GM23338 (cell line): ENCODE measurements around the gene FIBP. TPM values are rescaled to one million over a fixed set of nuclear protein-coding genes. Genes with fewer than 3 reads are reported as not detected.

Experiments
- ATAC-seq: fragments of 200-7000 bp; cut with Tn5 transposase; 3 replicates; pipeline ENCODE4 v1.9.1; 2020
- DNase-seq: peaks from one replicate; pipeline ENCODE4 v3.0.0-alpha.2; 2015; ENCODE audit warnings: low spot score
- H2AFZ ChIP-seq: fragments of 200-600 bp; sonication (generic); 2 replicates; pipeline ENCODE4 v1.8.0; 2016; ENCODE audit warnings: antibody characterized with exemption, mild to moderate bottlenecking, moderate library complexity
- H3F3A ChIP-seq: fragments of 200-600 bp; sonication (generic); replicated peaks from 2 replicates; pipeline ENCODE4 v1.8.0; 2017; ENCODE audit warnings: antibody characterized with exemption, mixed run types, low read depth
- H3K27ac ChIP-seq: fragments of 200-600 bp; sonication (generic); 2 replicates; pipeline ENCODE4 v1.6.1; 2016; ENCODE audit warnings: low read depth
- H3K27me3 ChIP-seq: fragments of 200-600 bp; sonication (generic); 2 replicates; pipeline ENCODE4 v1.8.0; 2016; ENCODE audit warnings: mild to moderate bottlenecking, mixed run types, moderate library complexity; ENCODE audit not compliant: insufficient read depth
- H3K36me3 ChIP-seq: fragments of 200-600 bp; sonication (generic); 2 replicates; pipeline ENCODE4 v1.8.0; 2016; ENCODE audit warnings: mild to moderate bottlenecking; ENCODE audit not compliant: insufficient read depth
- H3K4me1 ChIP-seq: fragments of 200-600 bp; sonication (generic); 2 replicates; pipeline ENCODE4 v1.8.0; 2016; ENCODE audit warnings: mild to moderate bottlenecking, moderate library complexity; ENCODE audit not compliant: insufficient read depth
- H3K4me2 ChIP-seq: fragments of 200-600 bp; sonication (generic); 2 replicates; pipeline ENCODE4 v1.7.1; 2017; ENCODE audit warnings: mixed run types
- H3K4me3 ChIP-seq: fragments of 200-600 bp; sonication (generic); 2 replicates; pipeline ENCODE4 v1.6.1; 2016; ENCODE audit warnings: mixed run types
- H3K79me2 ChIP-seq: fragments of 200-600 bp; sonication (generic); replicated peaks from 2 replicates; pipeline ENCODE4 v1.8.0; 2017; ENCODE audit warnings: mild to moderate bottlenecking; ENCODE audit not compliant: insufficient read depth
- H3K9me2 ChIP-seq: fragments of 200-600 bp; sonication (generic); 2 replicates; pipeline ENCODE4 v1.8.0; 2017; ENCODE audit not compliant: insufficient read depth
- H4K20me1 ChIP-seq: fragments of 200-600 bp; sonication (generic); replicated peaks from 2 replicates; pipeline ENCODE4 v1.8.0; 2017; ENCODE audit warnings: mild to moderate bottlenecking; ENCODE audit not compliant: insufficient read depth
- H3K27ac Mint-ChIP-seq: 2 replicates; pipeline ENCODE4 v1.8.0; 2020; ENCODE audit warnings: inconsistent platforms, mild to moderate bottlenecking, moderate library complexity, mixed read lengths
- H3K27me3 Mint-ChIP-seq: 3 replicates; pipeline ENCODE4 v1.8.0; 2022; ENCODE audit warnings: low read depth, mild to moderate bottlenecking, moderate library complexity, mixed read lengths, inconsistent platforms; ENCODE audit not compliant: insufficient read depth, poor library complexity
- H3K36me3 Mint-ChIP-seq: 3 replicates; pipeline ENCODE4 v1.8.0; 2021; ENCODE audit warnings: low read depth, mild to moderate bottlenecking, inconsistent platforms, moderate library complexity, mixed read lengths
- H3K4me1 Mint-ChIP-seq: 3 replicates; pipeline ENCODE4 v1.8.0; 2020; ENCODE audit warnings: mild to moderate bottlenecking, inconsistent platforms, mixed read lengths
- H3K4me3 Mint-ChIP-seq: 3 replicates; pipeline ENCODE4 v1.8.0; 2021; ENCODE audit warnings: moderate library complexity, mild to moderate bottlenecking, inconsistent platforms, mixed read lengths
- H3K9me3 Mint-ChIP-seq: 3 replicates; pipeline ENCODE4 v1.8.0; 2020; ENCODE audit warnings: moderate library complexity, mild to moderate bottlenecking, inconsistent platforms, mixed read lengths
- CREB1 ChIP-seq: fragments of 250-450 bp; sonication (Bioruptor Pico); IDR thresholded peaks from 2 replicates; pipeline ENCODE4 v1.5.0; 2020; ENCODE audit warnings: low read depth, mild to moderate bottlenecking, moderate library complexity
- CTCF ChIP-seq, 2 experiments: fragments of 200-600 bp in 1 of 2; sonication (generic) in 1 of 2; conservative IDR thresholded peaks; 2 replicates each; pipeline versions ENCODE4 v1.5.1 to v1.6.1; 2016 to 2017; ENCODE audit warnings: antibody characterized with exemption in 2 of 2, low read depth in 2 of 2, mild to moderate bottlenecking in 2 of 2, moderate library complexity in 1 of 2
- ETS1 ChIP-seq: IDR thresholded peaks from 2 replicates; pipeline ENCODE4 v1.6.1; 2016; ENCODE audit warnings: antibody characterized with exemption
- EZH2 ChIP-seq: fragments of 200-600 bp; sonication (generic); IDR thresholded peaks from one replicate; pipeline ENCODE4 v1.8.0; 2017; ENCODE audit warnings: antibody characterized with exemption, mild to moderate bottlenecking, low read depth; ENCODE audit not compliant: unreplicated experiment
- EZH2phosphoT487 ChIP-seq: fragments of 200-600 bp; sonication (generic); IDR thresholded peaks from one replicate; pipeline ENCODE4 v1.8.1; 2018; ENCODE audit warnings: antibody characterized with exemption; ENCODE audit not compliant: unreplicated experiment
- JUNB ChIP-seq: IDR thresholded peaks from one replicate; pipeline ENCODE4 v1.6.1; 2016; ENCODE audit warnings: antibody characterized with exemption; ENCODE audit not compliant: unreplicated experiment
- NANOG ChIP-seq: IDR thresholded peaks from 2 replicates; pipeline ENCODE4 v1.6.1; 2016; ENCODE audit warnings: antibody characterized with exemption, borderline replicate concordance
- POLR2AphosphoS5 ChIP-seq: IDR thresholded peaks from 2 replicates; pipeline ENCODE4 v1.6.1; 2016; ENCODE audit warnings: antibody characterized with exemption, low read depth
- STAT1 ChIP-seq: IDR thresholded peaks from one replicate; pipeline ENCODE4 v1.6.1; 2016; ENCODE audit warnings: antibody characterized with exemption; ENCODE audit not compliant: unreplicated experiment
- ZNF114 ChIP-seq: fragments of 250-450 bp; sonication (Bioruptor Pico); IDR thresholded peaks from 2 replicates; pipeline ENCODE4 v1.5.0; 2020; ENCODE audit warnings: mild to moderate bottlenecking, moderate library complexity
- ZNF331 ChIP-seq: fragments of 250-450 bp; sonication (Bioruptor Pico); IDR thresholded peaks from 2 replicates; pipeline ENCODE4 v1.5.0; 2020; ENCODE audit warnings: low read depth, mild to moderate bottlenecking, moderate library complexity
- polyA plus RNA-seq: library from polyadenylated mRNA; unstranded; fragments of >200 nt; fragmentation: Nextera tagmentation; extraction: Ambion mirVana; gene quantifications from 2 replicates; pipeline ENCODE4 v1.2.1, GENCODE V29; 2016
- total RNA-seq: library from RNA; depleted of rRNA; stranded (reverse); fragments of >200 nt; shearing (Covaris generic); gene quantifications from 2 replicates; pipeline ENCODE4 v1.2.3, GENCODE V29; 2014
- TF ChIP-seq, protein P1 (sequence below): fragments of 250-450 bp; sonication (Bioruptor Pico); IDR thresholded peaks from 2 replicates; pipeline ENCODE4 v1.5.0; 2020; ENCODE audit warnings: mild to moderate bottlenecking, moderate library complexity
- TF ChIP-seq, protein P2 (sequence below): IDR thresholded peaks from one replicate; pipeline ENCODE4 v1.6.1; 2018; ENCODE audit warnings: antibody characterized with exemption; ENCODE audit not compliant: unreplicated experiment

Gene FIBP
- total and polyA plus RNA-seq, 2 experiments from 2014 or later, result 79.0 to 102 TPM

DNA sequence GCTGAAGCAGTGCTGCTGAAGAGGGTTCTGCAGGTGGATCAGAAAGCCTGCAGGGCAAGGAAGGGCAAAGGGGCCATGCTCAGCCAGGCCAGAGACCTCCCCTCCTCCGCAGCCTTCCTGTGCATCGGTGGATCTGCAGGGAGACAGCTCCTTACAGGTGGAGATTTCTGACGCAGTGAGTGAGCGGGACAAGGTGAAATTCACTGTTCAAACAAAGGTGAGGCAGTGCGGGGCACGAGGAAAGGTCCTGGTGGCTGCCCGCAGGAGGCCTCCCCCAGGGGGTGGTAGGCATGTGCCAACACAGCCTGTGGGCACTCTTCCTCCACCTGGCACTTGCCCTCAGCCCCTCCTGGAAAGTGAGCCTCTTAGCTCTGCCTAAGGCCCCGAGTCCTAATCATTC, 38.9 kb downstream of the FIBP start:
- no peak overlapping the region for H3K27ac ChIP-seq
- H3K36me3 ChIP-seq, result peaks cover 11% of the 10 kb centered on the region
- H3K4me2 ChIP-seq, result no peak overlapping the region
- H2AFZ ChIP-seq, result no peak overlapping the region
- Mint-ChIP-seq H3K4me1 (peaks cover 11% of the 10 kb centered on the region; the same call in 2 of the 3 replicates), H3K27ac (no peak overlapping the region), H3K36me3 (peaks cover 38% of the 10 kb centered on the region), H3K27me3 (peaks cover 47% of the 10 kb centered on the region), H3K4me3 (no peak overlapping the region; the same call in 2 of the 3 replicates), H3K9me3 (peaks cover 12% of the 10 kb centered on the region)
- ATAC-seq (peak; percentile 2), DNase-seq (peak; percentile 40)
- H3K27me3 ChIP-seq, result no peaks in the 10 kb centered on the region
- peaks cover 32% of the 10 kb centered on the region for H3F3A ChIP-seq
- peaks cover 9% of the 10 kb centered on the region for H4K20me1 ChIP-seq
- TF ChIP-seq, protein P1, sequence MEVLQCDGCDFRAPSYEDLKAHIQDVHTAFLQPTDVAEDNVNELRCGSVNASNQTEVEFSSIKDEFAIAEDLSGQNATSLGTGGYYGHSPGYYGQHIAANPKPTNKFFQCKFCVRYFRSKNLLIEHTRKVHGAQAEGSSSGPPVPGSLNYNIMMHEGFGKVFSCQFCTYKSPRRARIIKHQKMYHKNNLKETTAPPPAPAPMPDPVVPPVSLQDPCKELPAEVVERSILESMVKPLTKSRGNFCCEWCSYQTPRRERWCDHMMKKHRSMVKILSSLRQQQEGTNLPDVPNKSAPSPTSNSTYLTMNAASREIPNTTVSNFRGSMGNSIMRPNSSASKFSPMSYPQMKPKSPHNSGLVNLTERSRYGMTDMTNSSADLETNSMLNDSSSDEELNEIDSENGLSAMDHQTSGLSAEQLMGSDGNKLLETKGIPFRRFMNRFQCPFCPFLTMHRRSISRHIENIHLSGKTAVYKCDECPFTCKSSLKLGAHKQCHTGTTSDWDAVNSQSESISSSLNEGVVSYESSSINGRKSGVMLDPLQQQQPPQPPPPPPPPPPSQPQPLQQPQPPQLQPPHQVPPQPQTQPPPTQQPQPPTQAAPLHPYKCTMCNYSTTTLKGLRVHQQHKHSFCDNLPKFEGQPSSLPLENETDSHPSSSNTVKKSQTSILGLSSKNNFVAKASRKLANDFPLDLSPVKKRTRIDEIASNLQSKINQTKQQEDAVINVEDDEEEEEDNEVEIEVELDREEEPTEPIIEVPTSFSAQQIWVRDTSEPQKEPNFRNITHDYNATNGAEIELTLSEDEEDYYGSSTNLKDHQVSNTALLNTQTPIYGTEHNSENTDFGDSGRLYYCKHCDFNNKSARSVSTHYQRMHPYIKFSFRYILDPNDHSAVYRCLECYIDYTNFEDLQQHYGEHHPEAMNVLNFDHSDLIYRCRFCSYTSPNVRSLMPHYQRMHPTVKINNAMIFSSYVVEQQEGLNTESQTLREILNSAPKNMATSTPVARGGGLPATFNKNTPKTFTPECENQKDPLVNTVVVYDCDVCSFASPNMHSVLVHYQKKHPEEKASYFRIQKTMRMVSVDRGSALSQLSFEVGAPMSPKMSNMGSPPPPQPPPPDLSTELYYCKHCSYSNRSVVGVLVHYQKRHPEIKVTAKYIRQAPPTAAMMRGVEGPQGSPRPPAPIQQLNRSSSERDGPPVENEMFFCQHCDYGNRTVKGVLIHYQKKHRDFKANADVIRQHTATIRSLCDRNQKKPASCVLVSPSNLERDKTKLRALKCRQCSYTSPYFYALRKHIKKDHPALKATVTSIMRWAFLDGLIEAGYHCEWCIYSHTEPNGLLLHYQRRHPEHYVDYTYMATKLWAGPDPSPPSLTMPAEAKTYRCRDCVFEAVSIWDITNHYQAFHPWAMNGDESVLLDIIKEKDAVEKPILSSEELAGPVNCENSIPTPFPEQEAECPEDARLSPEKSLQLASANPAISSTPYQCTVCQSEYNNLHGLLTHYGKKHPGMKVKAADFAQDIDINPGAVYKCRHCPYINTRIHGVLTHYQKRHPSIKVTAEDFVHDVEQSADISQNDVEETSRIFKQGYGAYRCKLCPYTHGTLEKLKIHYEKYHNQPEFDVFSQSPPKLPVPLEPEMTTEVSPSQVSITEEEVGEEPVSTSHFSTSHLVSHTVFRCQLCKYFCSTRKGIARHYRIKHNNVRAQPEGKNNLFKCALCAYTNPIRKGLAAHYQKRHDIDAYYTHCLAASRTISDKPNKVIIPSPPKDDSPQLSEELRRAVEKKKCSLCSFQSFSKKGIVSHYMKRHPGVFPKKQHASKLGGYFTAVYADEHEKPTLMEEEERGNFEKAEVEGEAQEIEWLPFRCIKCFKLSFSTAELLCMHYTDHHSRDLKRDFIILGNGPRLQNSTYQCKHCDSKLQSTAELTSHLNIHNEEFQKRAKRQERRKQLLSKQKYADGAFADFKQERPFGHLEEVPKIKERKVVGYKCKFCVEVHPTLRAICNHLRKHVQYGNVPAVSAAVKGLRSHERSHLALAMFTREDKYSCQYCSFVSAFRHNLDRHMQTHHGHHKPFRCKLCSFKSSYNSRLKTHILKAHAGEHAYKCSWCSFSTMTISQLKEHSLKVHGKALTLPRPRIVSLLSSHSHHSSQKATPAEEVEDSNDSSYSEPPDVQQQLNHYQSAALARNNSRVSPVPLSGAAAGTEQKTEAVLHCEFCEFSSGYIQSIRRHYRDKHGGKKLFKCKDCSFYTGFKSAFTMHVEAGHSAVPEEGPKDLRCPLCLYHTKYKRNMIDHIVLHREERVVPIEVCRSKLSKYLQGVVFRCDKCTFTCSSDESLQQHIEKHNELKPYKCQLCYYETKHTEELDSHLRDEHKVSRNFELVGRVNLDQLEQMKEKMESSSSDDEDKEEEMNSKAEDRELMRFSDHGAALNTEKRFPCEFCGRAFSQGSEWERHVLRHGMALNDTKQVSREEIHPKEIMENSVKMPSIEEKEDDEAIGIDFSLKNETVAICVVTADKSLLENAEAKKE (CRISPR knock-in tag), result no peak
- no peak for TF ChIP-seq NANOG
- TF ChIP-seq, protein P2, sequence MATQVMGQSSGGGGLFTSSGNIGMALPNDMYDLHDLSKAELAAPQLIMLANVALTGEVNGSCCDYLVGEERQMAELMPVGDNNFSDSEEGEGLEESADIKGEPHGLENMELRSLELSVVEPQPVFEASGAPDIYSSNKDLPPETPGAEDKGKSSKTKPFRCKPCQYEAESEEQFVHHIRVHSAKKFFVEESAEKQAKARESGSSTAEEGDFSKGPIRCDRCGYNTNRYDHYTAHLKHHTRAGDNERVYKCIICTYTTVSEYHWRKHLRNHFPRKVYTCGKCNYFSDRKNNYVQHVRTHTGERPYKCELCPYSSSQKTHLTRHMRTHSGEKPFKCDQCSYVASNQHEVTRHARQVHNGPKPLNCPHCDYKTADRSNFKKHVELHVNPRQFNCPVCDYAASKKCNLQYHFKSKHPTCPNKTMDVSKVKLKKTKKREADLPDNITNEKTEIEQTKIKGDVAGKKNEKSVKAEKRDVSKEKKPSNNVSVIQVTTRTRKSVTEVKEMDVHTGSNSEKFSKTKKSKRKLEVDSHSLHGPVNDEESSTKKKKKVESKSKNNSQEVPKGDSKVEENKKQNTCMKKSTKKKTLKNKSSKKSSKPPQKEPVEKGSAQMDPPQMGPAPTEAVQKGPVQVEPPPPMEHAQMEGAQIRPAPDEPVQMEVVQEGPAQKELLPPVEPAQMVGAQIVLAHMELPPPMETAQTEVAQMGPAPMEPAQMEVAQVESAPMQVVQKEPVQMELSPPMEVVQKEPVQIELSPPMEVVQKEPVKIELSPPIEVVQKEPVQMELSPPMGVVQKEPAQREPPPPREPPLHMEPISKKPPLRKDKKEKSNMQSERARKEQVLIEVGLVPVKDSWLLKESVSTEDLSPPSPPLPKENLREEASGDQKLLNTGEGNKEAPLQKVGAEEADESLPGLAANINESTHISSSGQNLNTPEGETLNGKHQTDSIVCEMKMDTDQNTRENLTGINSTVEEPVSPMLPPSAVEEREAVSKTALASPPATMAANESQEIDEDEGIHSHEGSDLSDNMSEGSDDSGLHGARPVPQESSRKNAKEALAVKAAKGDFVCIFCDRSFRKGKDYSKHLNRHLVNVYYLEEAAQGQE, result no peak
- TF ChIP-seq CREB1 (CRISPR knock-in tag), result no peak
- no peak for TF ChIP-seq POLR2AphosphoS5
- TF ChIP-seq STAT1, result no peak
- no peak for TF ChIP-seq ZNF331 (CRISPR knock-in tag)
- no peak for TF ChIP-seq CTCF (conservative IDR thresholded peaks at IDR 0.05; ENCODE audit: low read depth in 2 of 2)
- TF ChIP-seq JUNB, result no peak
- TF ChIP-seq EZH2phosphoT487, result no peak
- no peak for TF ChIP-seq ETS1
- TF ChIP-seq EZH2, result no peak
- TF ChIP-seq ZNF114 (CRISPR knock-in tag), result no peak
- no peak overlapping the region for H3K4me3 ChIP-seq
- no peaks in the 10 kb centered on the region; the same call in 1 of the 2 replicates for H3K4me1 ChIP-seq
- H3K79me2 ChIP-seq, result peaks cover 8% of the 10 kb centered on the region
- H3K9me2 ChIP-seq, result no peaks in the 10 kb centered on the region
